ENCODE measurements around the gene EIF4G2.

The EIF4G2 gene

GRCh38 chr11:10778217-10778970 is 30.3 kb downstream of the EIF4G2 start:
- Histone ChIP-seq H3K4me3 (ENCODE audit: severe bottlenecking) (no peak overlapping the region), H3K4me1 (ENCODE audit: insufficient read depth, poor library complexity, severe bottlenecking) (no peaks in the 10 kb centered on the region), H3K9me3 (ENCODE audit: severe bottlenecking) (no peaks in the 10 kb centered on the region), H3K27ac (ENCODE audit: poor library complexity, severe bottlenecking) (no peak overlapping the region), H3K36me3 (ENCODE audit: low read depth) (peaks cover 60% of the 10 kb centered on the region), H3K27me3 (ENCODE audit: insufficient read depth, poor library complexity, severe bottlenecking) (no peaks in the 10 kb centered on the region)
- DNase-seq (ENCODE audit: low spot score) (no peak), ATAC-seq (ENCODE audit: low read depth) (no peak)
- no peak for TF ChIP-seq CTCF (IDR thresholded peaks at IDR 0.05; ENCODE audit: poor library complexity, severe bottlenecking)

- ATAC-seq (ENCODE audit: low read depth), result no peak
- TF ChIP-seq CTCF (IDR thresholded peaks at IDR 0.05; ENCODE audit: poor library complexity, severe bottlenecking), result no peak
- no peaks in the 10 kb centered on the region for H3K9me3 ChIP-seq (ENCODE audit: severe bottlenecking)
- no peaks in the 10 kb centered on the region for H3K27me3 ChIP-seq (ENCODE audit: insufficient read depth, poor library complexity, severe bottlenecking)
- H3K36me3 ChIP-seq (ENCODE audit: low read depth), result peaks cover 60% of the 10 kb centered on the region
- no peak overlapping the region for H3K27ac ChIP-seq (ENCODE audit: poor library complexity, severe bottlenecking)
- DNase-seq (ENCODE audit: low spot score), result no peak
- no peak overlapping the region for H3K4me3 ChIP-seq (ENCODE audit: severe bottlenecking)
- no peaks in the 10 kb centered on the region for H3K4me1 ChIP-seq (ENCODE audit: insufficient read depth, poor library complexity, severe bottlenecking)
Observed at GRCh38 chr11:10777806-10778205, 30.9 kb downstream of the EIF4G2 start.

GRCh38 chr11:10777393-10777793 is 31.3 kb downstream of the EIF4G2 start:
- Histone ChIP-seq H3K4me3 (ENCODE audit: severe bottlenecking) (no peak overlapping the region), H3K27ac (ENCODE audit: poor library complexity, severe bottlenecking) (no peak overlapping the region), H3K9me3 (ENCODE audit: severe bottlenecking) (no peaks in the 10 kb centered on the region), H3K36me3 (ENCODE audit: low read depth) (peaks cover 60% of the 10 kb centered on the region), H3K4me1 (ENCODE audit: insufficient read depth, poor library complexity, severe bottlenecking) (no peaks in the 10 kb centered on the region), H3K27me3 (ENCODE audit: insufficient read depth, poor library complexity, severe bottlenecking) (no peaks in the 10 kb centered on the region)
- DNase-seq (ENCODE audit: low spot score), result no peak
- no peak for TF ChIP-seq CTCF (IDR thresholded peaks at IDR 0.05; ENCODE audit: poor library complexity, severe bottlenecking)
- no peak for ATAC-seq (ENCODE audit: low read depth)

- H3K36me3 ChIP-seq (ENCODE audit: low read depth), result peaks cover 57% of the 10 kb centered on the region
- no peak for TF ChIP-seq CTCF (IDR thresholded peaks at IDR 0.05; ENCODE audit: poor library complexity, severe bottlenecking)
Observed at GRCh38 chr11:10774811-10775210, 33.9 kb downstream of the EIF4G2 start.

GRCh38 chr11:10771457-10771856 is 37.3 kb downstream of the EIF4G2 start:
- no peaks in the 10 kb centered on the region for H3K9me3 ChIP-seq (ENCODE audit: severe bottlenecking)
- ATAC-seq (ENCODE audit: low read depth), result no peak
- H3K4me3 ChIP-seq (ENCODE audit: severe bottlenecking), result no peak overlapping the region
- no peak for DNase-seq (ENCODE audit: low spot score)
- TF ChIP-seq CTCF (IDR thresholded peaks at IDR 0.05; ENCODE audit: poor library complexity, severe bottlenecking), result no peak
- no peaks in the 10 kb centered on the region for H3K27me3 ChIP-seq (ENCODE audit: insufficient read depth, poor library complexity, severe bottlenecking)
- peaks cover 35% of the 10 kb centered on the region for H3K36me3 ChIP-seq (ENCODE audit: low read depth)
- H3K27ac ChIP-seq (ENCODE audit: poor library complexity, severe bottlenecking), result no peak overlapping the region
- no peaks in the 10 kb centered on the region for H3K4me1 ChIP-seq (ENCODE audit: insufficient read depth, poor library complexity, severe bottlenecking)

More at GRCh38 chr11:10774811-10775210, 33.9 kb downstream of the EIF4G2 start:
- Histone ChIP-seq H3K4me3 (ENCODE audit: severe bottlenecking) (no peak overlapping the region), H3K27ac (ENCODE audit: poor library complexity, severe bottlenecking) (no peak overlapping the region), H3K27me3 (ENCODE audit: insufficient read depth, poor library complexity, severe bottlenecking) (no peaks in the 10 kb centered on the region), H3K9me3 (ENCODE audit: severe bottlenecking) (no peaks in the 10 kb centered on the region), H3K4me1 (ENCODE audit: insufficient read depth, poor library complexity, severe bottlenecking) (no peaks in the 10 kb centered on the region)
- ATAC-seq (ENCODE audit: low read depth) (no peak), DNase-seq (ENCODE audit: low spot score) (no peak)
